SU-DHL-6 (cell line): ENCODE measurements around the gene BATF.

Experiments
- H2AFZ ChIP-seq: fragments of 200-600 bp; sonication (generic); 2 replicates; pipeline ENCODE4 v1.6.1; 2014; ENCODE audit warnings: low read depth, mild to moderate bottlenecking, moderate library complexity, mixed read lengths, antibody characterized with exemption, low read length; ENCODE audit not compliant: severe bottlenecking
- H3F3A ChIP-seq: fragments of 200-600 bp; shearing (Covaris generic); 2 replicates; pipeline ENCODE4 v1.6.0; 2016; ENCODE audit warnings: antibody characterized with exemption, mild to moderate bottlenecking; ENCODE audit not compliant: insufficient read depth
- H3K27ac ChIP-seq: fragments of 200-600 bp; sonication (generic); 2 replicates; pipeline ENCODE4 v1.5.1; 2016; ENCODE audit warnings: low read depth, mild to moderate bottlenecking, low read length, moderate library complexity, mixed read lengths
- H3K27me3 ChIP-seq: fragments of 200-600 bp; sonication (generic), shearing (Covaris generic); 2 replicates; pipeline ENCODE4 v1.6.0; 2014; ENCODE audit warnings: mild to moderate bottlenecking, low read length
- H3K36me3 ChIP-seq: fragments of 200-600 bp; sonication (generic); 2 replicates; pipeline ENCODE4 v1.6.1; 2014; ENCODE audit warnings: mild to moderate bottlenecking, low read length, mixed read lengths
- H3K4me2 ChIP-seq: fragments of 300-600, 200-600 bp; shearing (Covaris generic), sonication (generic); 2 replicates; pipeline ENCODE4 v1.6.0; 2014; ENCODE audit warnings: low read length, low read depth, mild to moderate bottlenecking; ENCODE audit not compliant: poor library complexity, severe bottlenecking
- H3K4me3 ChIP-seq: fragments of 200-600 bp; sonication (generic); 2 replicates; pipeline ENCODE4 v1.5.1; 2014; ENCODE audit warnings: antibody characterized with exemption, low read length, mild to moderate bottlenecking, mixed read lengths; ENCODE audit not compliant: insufficient read depth, poor library complexity, severe bottlenecking
- H3K79me2 ChIP-seq: fragments of 200-600 bp; sonication (generic); 2 replicates; pipeline ENCODE4 v1.6.1; 2014; ENCODE audit warnings: mild to moderate bottlenecking, low read length, moderate library complexity; ENCODE audit not compliant: insufficient read depth
- H3K9ac ChIP-seq: fragments of 200-600 bp; sonication (generic); 2 replicates; pipeline ENCODE4 v1.7.0; 2014; ENCODE audit warnings: mild to moderate bottlenecking, low read length
- H3K9me2 ChIP-seq: fragments of 200-600 bp; sonication (generic); replicated peaks from 2 replicates; pipeline ENCODE4 v1.6.1; 2014; ENCODE audit warnings: low read length; ENCODE audit not compliant: insufficient read depth
- H3K9me3 ChIP-seq: fragments of 200-600 bp; sonication (generic); 2 replicates; pipeline ENCODE4 v1.6.1; 2014; ENCODE audit warnings: low read length, mixed read lengths; ENCODE audit not compliant: insufficient read depth
- H4K20me1 ChIP-seq: fragments of 200-600 bp; sonication (generic); 2 replicates; pipeline ENCODE4 v1.6.1; 2014; ENCODE audit warnings: low read depth, mild to moderate bottlenecking, antibody characterized with exemption, low read length, moderate library complexity, mixed read lengths
- CTCF ChIP-seq: fragments of 200-600 bp; sonication (generic); IDR thresholded peaks from one replicate; pipeline ENCODE4 v1.5.1; 2017; ENCODE audit warnings: antibody characterized with exemption, mild to moderate bottlenecking, low read length, moderate library complexity; ENCODE audit not compliant: insufficient read depth, poor library complexity, severe bottlenecking
- EZH2phosphoT487 ChIP-seq: fragments of 200-600 bp; sonication (generic), shearing (Covaris generic); conservative IDR thresholded peaks from 2 replicates; pipeline ENCODE4 v1.6.1; 2018; ENCODE audit warnings: mild to moderate bottlenecking, antibody characterized with exemption, low read length, moderate library complexity, mixed read lengths

BATF gene

GRCh38 chr14:75537071-75537470, 14.8 kb downstream of the BATF start:
- no peak for TF ChIP-seq EZH2phosphoT487
- TF ChIP-seq CTCF, result no peak
- no peaks in the 10 kb centered on the region for H3K9me2 ChIP-seq
- no peak overlapping the region for H3K9ac ChIP-seq
- H3K4me3 ChIP-seq, result no peak overlapping the region
- H3F3A ChIP-seq, result peaks cover 15% of the 10 kb centered on the region; the same call in 1 of the 2 replicates
- H3K9me3 ChIP-seq, result no peaks in the 10 kb centered on the region
- H4K20me1 ChIP-seq, result no peaks in the 10 kb centered on the region
- no peak overlapping the region for H3K4me2 ChIP-seq
- no peak overlapping the region for H3K27ac ChIP-seq
- H3K27me3 ChIP-seq, result no peaks in the 10 kb centered on the region
- H2AFZ ChIP-seq, result no peak overlapping the region
- H3K79me2 ChIP-seq, result no peaks in the 10 kb centered on the region
- no peaks in the 10 kb centered on the region for H3K36me3 ChIP-seq

- TF ChIP-seq CTCF, result no peak
- no peak for TF ChIP-seq EZH2phosphoT487
- H3K4me2 ChIP-seq, result peak overlapping the region; percentile 2
- peak overlapping the region; percentile 55 for H3K27ac ChIP-seq
- H3F3A ChIP-seq, result peaks cover 15% of the 10 kb centered on the region; the same call in 1 of the 2 replicates
- no peaks in the 10 kb centered on the region for H3K27me3 ChIP-seq
- H3K4me3 ChIP-seq, result no peak overlapping the region
- H4K20me1 ChIP-seq, result no peaks in the 10 kb centered on the region
- no peaks in the 10 kb centered on the region for H3K9me2 ChIP-seq
- H3K79me2 ChIP-seq, result no peaks in the 10 kb centered on the region
- H3K36me3 ChIP-seq, result no peaks in the 10 kb centered on the region
- H3K9me3 ChIP-seq, result no peaks in the 10 kb centered on the region
- H2AFZ ChIP-seq, result no peak overlapping the region
- H3K9ac ChIP-seq, result no peak overlapping the region
These were observed 16.9 kb downstream of the BATF start for GRCh38 chr14:75539162-75539560.

- H3K27me3 ChIP-seq, result no peaks in the 10 kb centered on the region
- H3K4me2 ChIP-seq, result peak overlapping the region; percentile 7
- H3K4me3 ChIP-seq, result no peak overlapping the region
- no peaks in the 10 kb centered on the region for H3K9me2 ChIP-seq
- H3F3A ChIP-seq, result peaks cover 15% of the 10 kb centered on the region; the same call in 1 of the 2 replicates
- no peaks in the 10 kb centered on the region for H3K9me3 ChIP-seq
- no peak overlapping the region for H3K9ac ChIP-seq
- peak overlapping the region; percentile 55 for H3K27ac ChIP-seq
- no peak overlapping the region for H2AFZ ChIP-seq
- H4K20me1 ChIP-seq, result no peaks in the 10 kb centered on the region
- no peaks in the 10 kb centered on the region for H3K36me3 ChIP-seq
- H3K79me2 ChIP-seq, result no peaks in the 10 kb centered on the region
- TF ChIP-seq EZH2phosphoT487 (no peak), CTCF (no peak)
These were observed 17.6 kb downstream of the BATF start for GRCh38 chr14:75539561-75540478.
